NCI-H748 (cell line): ENCODE data around the gene NELFCD.
"Not testable (repeated sequence)": the region's sequence is repeated elsewhere in the genome, so short reads cannot be mapped to it uniquely, and the experiment has no call there.

ENCODE experiments used
- DNase-seq: peaks from one replicate; lab custom pipeline; 2025; ENCODE audit not compliant: unreplicated experiment; lab: John Stamatoyannopoulos, UW

Gene NELFCD

GRCh38 chr20:58971429-58971828 lies 9.6 kb upstream of the NELFCD start:
- DNase-seq, result no peak

- no peak for DNase-seq
Measured at GRCh38 chr20:58973179-58973578, 7.9 kb upstream of the NELFCD start.

- DNase-seq, result no peak
Measured at GRCh38 chr20:58973866-58974265, 7.2 kb upstream of the NELFCD start.

- no peak for DNase-seq
Measured at GRCh38 chr20:58975353-58975752, 5.7 kb upstream of the NELFCD start.

- DNase-seq, result no peak
Measured at GRCh38 chr20:58976061-58976730, 4.9 kb upstream of the NELFCD start.

- DNase-seq, result no peak
Measured at GRCh38 chr20:58978351-58979190, 2.5 kb upstream of the NELFCD start.

GRCh38 chr20:58981628-58982364 lies 740 bp downstream of the NELFCD start:
- DNase-seq, result peak; percentile 24

GRCh38 chr20:58982406-58983114 lies 1.5 kb downstream of the NELFCD start:
- no peak for DNase-seq

GRCh38 chr20:58983115-58983468 lies 2.0 kb downstream of the NELFCD start:
- DNase-seq, result not testable (repeated sequence)

- DNase-seq, result no peak
Measured at GRCh38 chr20:58984691-58985090, 3.6 kb downstream of the NELFCD start.

GRCh38 chr20:58985656-58986055 lies 4.6 kb downstream of the NELFCD start:
- DNase-seq, result no peak

GRCh38 chr20:58986286-58986967 lies 5.4 kb downstream of the NELFCD start:
- no peak for DNase-seq

- DNase-seq, result no peak
Measured at GRCh38 chr20:58986968-58987517, 6.0 kb downstream of the NELFCD start.

- no peak for DNase-seq
Measured at GRCh38 chr20:58987790-58988564, 6.9 kb downstream of the NELFCD start.

- DNase-seq, result no peak
Measured at GRCh38 chr20:58988565-58988882, 7.5 kb downstream of the NELFCD start.

GRCh38 chr20:58989196-58989595 lies 8.1 kb downstream of the NELFCD start:
- DNase-seq, result no peak

GRCh38 chr20:58990651-58991445 lies 9.8 kb downstream of the NELFCD start:
- no peak for DNase-seq

- DNase-seq, result no peak
Measured at GRCh38 chr20:58991715-58992114, 10.7 kb downstream of the NELFCD start.

GRCh38 chr20:58992911-58993310 lies 11.9 kb downstream of the NELFCD start:
- no peak for DNase-seq
